Measurements from ENCODE around the gene DHX58.

Gene DHX58

GRCh38 chr17:42107597-42108576, 4.6 kb downstream of the DHX58 start:
- Histone ChIP-seq H3K9me3 (ENCODE audit: control insufficient read depth, low read length) (no peaks in the 10 kb centered on the region), H3K4me1 (ENCODE audit: control insufficient read depth, insufficient read depth, low read length, poor library complexity, severe bottlenecking) (no peaks in the 10 kb centered on the region), H3K4me3 (ENCODE audit: extremely low read depth, insufficient read depth, low read length, poor library complexity, severe bottlenecking) (peak overlapping the region; percentile 27), H3K27ac (ENCODE audit: low read depth, low read length, severe bottlenecking) (no peak overlapping the region), H3K36me3 (ENCODE audit: control insufficient read depth, insufficient read depth, low read length) (no peaks in the 10 kb centered on the region)
- 33 to 45% methylated on average over 37 to 47 of the region's 51 CpGs for WGBS, 2 experiments (ENCODE audit: insufficient coverage in 2 of 2)

- Histone ChIP-seq H3K4me3 (ENCODE audit: extremely low read depth, insufficient read depth, low read length, poor library complexity, severe bottlenecking) (peak overlapping the region; percentile 27), H3K36me3 (ENCODE audit: control insufficient read depth, insufficient read depth, low read length) (no peaks in the 10 kb centered on the region), H3K4me1 (ENCODE audit: control insufficient read depth, insufficient read depth, low read length, poor library complexity, severe bottlenecking) (no peaks in the 10 kb centered on the region), H3K9me3 (ENCODE audit: control insufficient read depth, low read length) (no peaks in the 10 kb centered on the region), H3K27ac (ENCODE audit: low read depth, low read length, severe bottlenecking) (no peak overlapping the region)
- 80 to 88% methylated on average over 1 to 3 of the region's 6 CpGs for WGBS, 2 experiments (ENCODE audit: insufficient coverage in 2 of 2)
These were observed 5.4 kb downstream of the DHX58 start for GRCh38 chr17:42107124-42107523.

- no peaks in the 10 kb centered on the region for H3K9me3 ChIP-seq (ENCODE audit: control insufficient read depth, low read length)
- H3K27ac ChIP-seq (ENCODE audit: low read depth, low read length, severe bottlenecking), result no peak overlapping the region
- H3K4me1 ChIP-seq (ENCODE audit: control insufficient read depth, insufficient read depth, low read length, poor library complexity, severe bottlenecking), result no peaks in the 10 kb centered on the region
- no peak overlapping the region for H3K4me3 ChIP-seq (ENCODE audit: extremely low read depth, insufficient read depth, low read length, poor library complexity, severe bottlenecking)
- H3K36me3 ChIP-seq (ENCODE audit: control insufficient read depth, insufficient read depth, low read length), result no peaks in the 10 kb centered on the region
- 83 to 100% methylated on average over 1 to 2 of the region's 2 CpGs for WGBS, 2 experiments (ENCODE audit: insufficient coverage in 2 of 2)
These were observed 6.5 kb downstream of the DHX58 start for GRCh38 chr17:42106009-42106408.

GRCh38 chr17:42104264-42104663, 8.2 kb downstream of the DHX58 start:
- 80 to 100% methylated on average over 1 of the region's 3 CpGs for WGBS, 2 experiments (ENCODE audit: insufficient coverage in 2 of 2)
- Histone ChIP-seq H3K4me1 (ENCODE audit: control insufficient read depth, insufficient read depth, low read length, poor library complexity, severe bottlenecking) (no peaks in the 10 kb centered on the region), H3K27ac (ENCODE audit: low read depth, low read length, severe bottlenecking) (no peak overlapping the region), H3K36me3 (ENCODE audit: control insufficient read depth, insufficient read depth, low read length) (no peaks in the 10 kb centered on the region), H3K9me3 (ENCODE audit: control insufficient read depth, low read length) (no peaks in the 10 kb centered on the region), H3K4me3 (ENCODE audit: extremely low read depth, insufficient read depth, low read length, poor library complexity, severe bottlenecking) (no peak overlapping the region)

- 85 to 89% methylated on average over 10 to 11 of the region's 11 CpGs for WGBS, 2 experiments (ENCODE audit: insufficient coverage in 2 of 2)
- H3K4me3 ChIP-seq (ENCODE audit: extremely low read depth, insufficient read depth, low read length, poor library complexity, severe bottlenecking), result no peak overlapping the region
- no peaks in the 10 kb centered on the region for H3K4me1 ChIP-seq (ENCODE audit: control insufficient read depth, insufficient read depth, low read length, poor library complexity, severe bottlenecking)
- H3K27ac ChIP-seq (ENCODE audit: low read depth, low read length, severe bottlenecking), result no peak overlapping the region
- H3K36me3 ChIP-seq (ENCODE audit: control insufficient read depth, insufficient read depth, low read length), result no peaks in the 10 kb centered on the region
- no peaks in the 10 kb centered on the region for H3K9me3 ChIP-seq (ENCODE audit: control insufficient read depth, low read length)
These were observed 9.1 kb downstream of the DHX58 start for GRCh38 chr17:42103221-42103954.

- Histone ChIP-seq H3K36me3 (ENCODE audit: control insufficient read depth, insufficient read depth, low read length) (no peaks in the 10 kb centered on the region), H3K4me1 (ENCODE audit: control insufficient read depth, insufficient read depth, low read length, poor library complexity, severe bottlenecking) (no peaks in the 10 kb centered on the region), H3K27ac (ENCODE audit: low read depth, low read length, severe bottlenecking) (no peak overlapping the region), H3K4me3 (ENCODE audit: extremely low read depth, insufficient read depth, low read length, poor library complexity, severe bottlenecking) (no peak overlapping the region), H3K9me3 (ENCODE audit: control insufficient read depth, low read length) (no peaks in the 10 kb centered on the region)
- 42 to 50% methylated on average over 10 to 12 of the region's 14 CpGs for WGBS, 2 experiments (ENCODE audit: insufficient coverage in 2 of 2)
These were observed 10.8 kb downstream of the DHX58 start for GRCh38 chr17:42101513-42102292.

- Histone ChIP-seq H3K36me3 (ENCODE audit: control insufficient read depth, insufficient read depth, low read length) (no peaks in the 10 kb centered on the region), H3K9me3 (ENCODE audit: control insufficient read depth, low read length) (no peaks in the 10 kb centered on the region), H3K4me3 (ENCODE audit: extremely low read depth, insufficient read depth, low read length, poor library complexity, severe bottlenecking) (no peak overlapping the region), H3K4me1 (ENCODE audit: control insufficient read depth, insufficient read depth, low read length, poor library complexity, severe bottlenecking) (no peaks in the 10 kb centered on the region), H3K27ac (ENCODE audit: low read depth, low read length, severe bottlenecking) (no peak overlapping the region)
- WGBS, 2 experiments (ENCODE audit: insufficient coverage in 2 of 2), result 39 to 53% methylated on average over 11 to 12 of the region's 14 CpGs
These were observed 13.6 kb downstream of the DHX58 start for GRCh38 chr17:42098730-42099399.

- H3K9me3 ChIP-seq (ENCODE audit: control insufficient read depth, low read length), result no peaks in the 10 kb centered on the region
- WGBS, 2 experiments (ENCODE audit: insufficient coverage in 2 of 2), result 17 to 23% methylated on average over 24 to 27 of the region's 52 CpGs
- H3K4me3 ChIP-seq (ENCODE audit: extremely low read depth, insufficient read depth, low read length, poor library complexity, severe bottlenecking), result no peak within 1 kb of the TSS
- no peaks in the 10 kb centered on the region for H3K4me1 ChIP-seq (ENCODE audit: control insufficient read depth, insufficient read depth, low read length, poor library complexity, severe bottlenecking)
- H3K36me3 ChIP-seq (ENCODE audit: control insufficient read depth, insufficient read depth, low read length), result no peaks in the 10 kb centered on the region
- no peak within 1 kb of the TSS for H3K27ac ChIP-seq (ENCODE audit: low read depth, low read length, severe bottlenecking)
These were observed 14.6 kb downstream of the DHX58 start, which contains the start of gene ZNF385C for GRCh38 chr17:42097691-42098631. Gene ZNF385C (minus strand): TSS chr17:42098473. CDS start chr17:42063056, 35,417 bp downstream.

- Histone ChIP-seq H3K27ac (ENCODE audit: low read depth, low read length, severe bottlenecking) (no peak overlapping the region), H3K4me3 (ENCODE audit: extremely low read depth, insufficient read depth, low read length, poor library complexity, severe bottlenecking) (no peak overlapping the region), H3K4me1 (ENCODE audit: control insufficient read depth, insufficient read depth, low read length, poor library complexity, severe bottlenecking) (no peaks in the 10 kb centered on the region), H3K36me3 (ENCODE audit: control insufficient read depth, insufficient read depth, low read length) (no peaks in the 10 kb centered on the region), H3K9me3 (ENCODE audit: control insufficient read depth, low read length) (no peaks in the 10 kb centered on the region)
- WGBS, 2 experiments (ENCODE audit: insufficient coverage in 2 of 2), result 55 to 80% methylated on average over 4 to 5 of the region's 8 CpGs
These were observed 16.0 kb downstream of the DHX58 start for GRCh38 chr17:42096360-42097111.

Data from mesodermal cell (in vitro differentiated cells).